Endometrium (tissue), 2 donors: ENCODE measurements around the gene ULBP2.
"Not testable (repeated sequence)": the region's sequence is repeated elsewhere in the genome, so short reads cannot be mapped to it uniquely, and the experiment has no call there.

Source experiments
- FAIRE-seq: peaks from 2 replicates; lab custom pipeline; 2012; peaks lifted over from hg19 to GRCh38; lab: Jason Lieb, UNC
- donor health status: control.
- donor health status: control.

The ULBP2 gene

DNA sequence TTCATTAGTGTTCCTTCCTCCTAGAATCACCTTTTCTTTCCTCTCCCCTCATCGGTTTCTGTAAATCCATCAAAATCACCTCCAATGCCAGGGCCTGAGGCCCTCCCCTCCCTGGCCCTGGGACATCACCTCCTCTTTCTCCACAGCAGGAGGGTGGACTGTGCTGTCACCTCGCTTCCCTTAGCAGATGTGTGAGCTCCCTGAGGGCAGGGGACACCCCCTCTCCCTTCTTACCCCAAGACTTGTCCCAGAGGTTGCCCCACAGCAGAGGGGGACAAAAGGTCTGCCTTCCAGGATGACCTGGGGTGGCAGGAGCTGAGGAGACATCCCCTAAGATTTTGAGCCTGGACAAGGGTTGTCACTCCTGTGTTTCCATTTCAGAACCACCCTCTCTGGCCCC, 27.8 kb downstream of the ULBP2 start:
- FAIRE-seq, result no peak

- not testable (repeated sequence) for FAIRE-seq
These were observed 32.6 kb downstream of the ULBP2 start for GRCh38 chr6:149974394-149974793.

DNA sequence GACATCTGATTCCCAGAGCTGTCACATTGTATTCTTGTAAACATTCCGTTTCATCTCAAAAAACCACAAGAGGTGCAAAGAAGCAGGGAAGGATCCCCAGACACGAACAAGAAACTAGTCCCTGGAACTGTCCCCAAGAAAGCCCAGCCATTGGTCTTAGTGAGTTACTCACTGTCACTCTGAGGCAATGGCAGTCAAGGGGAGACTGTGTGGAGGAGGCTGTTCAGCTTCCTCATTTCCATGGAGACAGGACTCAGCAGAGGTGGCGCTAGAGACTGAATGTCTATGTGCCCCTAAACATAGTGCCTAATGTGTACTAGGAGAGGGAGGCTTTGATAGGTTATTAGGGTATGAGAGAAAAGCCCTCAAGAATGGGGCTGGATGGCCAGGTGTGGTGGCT, 33.0 kb downstream of the ULBP2 start:
- FAIRE-seq, result no peak

- FAIRE-seq, result no peak
These were observed 33.6 kb downstream of the ULBP2 start for GRCh38 chr6:149975400-149975799.

GRCh38 chr6:149977221-149977620, 35.4 kb downstream of the ULBP2 start:
- no peak for FAIRE-seq

DNA sequence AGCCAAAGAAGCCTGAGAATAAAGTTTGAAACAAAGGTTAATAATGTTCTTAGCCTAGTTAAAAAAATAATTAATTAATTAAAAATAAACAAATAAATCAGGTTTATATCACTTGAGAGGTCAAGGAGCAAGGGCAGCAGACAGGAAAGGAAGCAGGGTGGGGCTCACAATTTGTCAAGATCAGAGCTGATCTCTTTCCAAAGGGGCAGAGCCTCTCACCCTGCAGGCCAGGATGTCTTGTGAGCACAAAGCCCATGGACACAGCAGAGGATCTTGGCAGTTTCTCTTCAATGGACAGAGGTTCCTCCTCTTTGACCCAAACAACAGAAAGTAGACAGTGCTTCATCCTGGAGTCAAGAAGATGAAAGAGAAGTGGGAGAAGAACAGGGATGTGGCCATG, 36.8 kb downstream of the ULBP2 start:
- FAIRE-seq, result no peak

DNA sequence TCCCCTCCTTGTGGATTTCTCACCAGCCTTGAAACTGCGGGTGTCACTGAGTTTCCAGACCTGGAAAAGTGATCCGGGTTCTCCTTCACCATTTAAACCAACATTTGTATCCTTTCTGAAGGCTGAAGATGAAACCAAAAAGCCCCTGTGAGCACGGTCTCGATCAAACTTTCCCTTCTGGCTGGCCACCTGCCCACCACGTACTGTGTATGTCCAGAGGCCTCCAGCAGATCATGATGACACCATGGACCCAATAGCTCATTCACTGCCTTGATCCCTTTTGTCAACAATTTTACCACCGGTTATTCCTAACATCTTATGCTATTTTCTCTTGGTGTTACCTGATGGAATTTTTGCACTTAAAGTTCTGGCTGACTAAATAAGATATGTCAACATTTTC, 37.5 kb downstream of the ULBP2 start:
- no peak for FAIRE-seq

DNA sequence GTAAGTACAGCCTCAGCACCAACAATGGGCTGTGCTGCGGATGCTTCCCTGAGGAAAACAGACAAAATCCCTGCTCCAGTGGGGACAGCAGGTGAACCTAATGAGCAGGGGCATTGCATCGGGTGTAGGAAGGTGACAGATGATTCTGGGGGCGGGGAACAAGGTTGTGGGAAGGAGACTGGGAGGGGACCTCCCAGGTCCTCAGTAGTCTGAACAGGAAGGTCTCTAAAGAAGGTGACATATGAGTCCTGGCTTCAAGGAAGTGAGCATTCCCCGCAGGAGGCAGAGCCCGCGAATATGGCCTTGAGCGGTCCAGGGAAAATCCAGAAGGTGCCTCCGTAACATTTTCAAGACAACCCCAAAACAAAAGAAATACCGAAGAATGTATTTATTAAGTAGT, 41.3 kb downstream of the ULBP2 start:
- FAIRE-seq, result no peak

DNA sequence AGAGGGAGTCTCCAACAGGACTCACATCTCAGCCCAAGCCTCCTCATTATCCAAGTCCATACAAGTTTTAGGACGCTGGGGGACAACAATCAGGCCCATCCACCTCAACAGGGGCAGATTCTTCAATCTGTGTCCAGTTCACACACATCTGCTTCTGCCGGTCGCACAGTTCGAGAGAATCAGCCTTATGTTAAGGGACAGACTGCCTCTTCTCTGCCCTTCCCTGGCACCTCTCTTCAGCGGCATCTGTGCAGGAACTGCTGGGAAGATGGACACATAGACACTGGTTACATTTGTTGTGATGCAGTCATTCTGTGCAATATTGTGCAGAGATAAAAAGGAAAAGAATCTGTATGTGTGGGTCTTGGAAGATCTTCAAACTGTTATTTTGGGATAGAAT, 43.0 kb downstream of the ULBP2 start:
- no peak for FAIRE-seq

DNA sequence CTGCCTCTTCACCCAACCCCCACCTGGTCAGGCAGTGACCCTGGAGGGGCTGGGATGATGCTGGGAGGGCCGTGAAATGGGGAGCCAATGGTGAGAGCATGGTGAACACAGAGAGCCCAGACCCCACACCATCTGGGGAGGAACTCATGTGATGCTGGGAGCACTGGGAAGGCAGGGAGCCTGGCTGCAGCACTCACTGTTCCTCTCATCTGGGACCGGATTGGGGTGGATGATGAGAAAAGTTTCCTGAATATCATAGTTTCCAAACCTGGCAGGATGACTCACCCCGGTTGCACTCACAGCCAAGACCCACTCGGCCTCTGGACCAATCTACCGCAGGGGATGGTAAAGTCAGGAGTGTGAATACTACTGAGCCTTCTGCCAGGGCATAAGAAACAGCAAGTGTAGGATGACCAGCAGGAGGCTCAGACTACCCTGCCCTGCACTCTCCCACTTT, 43.7 kb downstream of the ULBP2 start:
- FAIRE-seq, result no peak

DNA sequence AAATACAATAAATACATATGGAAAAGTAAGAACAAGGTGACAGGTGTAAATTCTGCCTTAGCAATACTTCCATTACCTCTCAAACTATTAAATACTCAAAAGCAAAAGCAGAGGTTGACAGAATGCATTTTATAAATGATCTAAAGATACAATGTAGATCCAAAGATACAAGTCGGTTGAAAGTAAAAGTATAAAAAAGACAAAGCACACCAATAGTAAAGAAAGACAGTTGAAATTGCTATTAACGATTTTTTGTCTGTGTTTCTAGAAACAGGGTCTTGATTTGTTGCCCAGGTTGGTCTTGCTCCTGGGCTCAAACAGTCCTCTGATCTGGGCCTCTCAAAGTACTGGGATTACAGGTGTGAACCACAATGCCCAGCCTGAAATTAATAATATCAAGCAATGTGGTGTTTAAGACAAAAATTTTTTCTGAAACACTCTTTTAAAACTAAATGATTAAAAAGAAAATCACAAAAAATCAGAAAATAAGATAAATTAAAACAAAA, 45.8 kb downstream of the ULBP2 start:
- no peak for FAIRE-seq

DNA sequence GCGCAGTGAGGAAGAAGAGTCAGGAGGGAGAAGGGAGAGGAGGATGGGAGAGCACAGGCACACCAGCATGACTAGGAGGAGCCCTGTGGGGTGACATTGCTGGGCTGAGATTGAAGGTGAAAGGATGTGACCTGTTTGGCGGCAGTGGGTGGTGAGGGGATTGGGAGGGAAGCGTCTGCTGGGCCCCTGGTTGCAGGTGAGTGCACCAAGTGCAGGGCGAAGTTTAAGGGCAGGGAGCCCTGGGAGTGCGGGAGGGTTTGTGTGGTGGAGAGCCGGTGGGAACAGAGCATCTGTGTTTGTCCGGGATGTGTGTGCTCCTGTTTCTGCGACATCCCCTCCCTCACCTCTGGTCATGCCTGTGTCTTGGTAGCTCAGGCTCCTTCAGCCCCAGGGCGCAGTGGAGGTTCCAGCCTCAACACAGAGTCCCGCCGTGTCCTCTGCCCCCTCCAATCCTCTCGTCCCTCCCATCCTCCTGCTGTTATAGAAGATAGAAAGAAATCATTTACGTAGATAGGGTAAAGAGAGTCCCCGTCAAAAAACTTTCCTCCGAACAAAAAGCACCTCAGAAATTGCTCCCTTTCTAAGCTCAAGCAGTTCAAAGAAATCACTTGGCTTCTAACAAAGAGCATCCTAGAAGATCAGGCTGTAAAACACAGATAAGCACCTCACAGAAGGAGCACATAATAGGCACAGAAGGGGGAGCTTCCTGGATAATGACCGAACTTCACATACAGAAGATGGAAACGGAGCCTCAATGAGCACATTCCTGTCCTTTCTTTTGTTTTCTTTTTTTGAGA, 46.9 kb downstream of the ULBP2 start:
- FAIRE-seq, result no peak

- no peak for FAIRE-seq
These were observed 48.4 kb downstream of the ULBP2 start for GRCh38 chr6:149990212-149990660.

DNA sequence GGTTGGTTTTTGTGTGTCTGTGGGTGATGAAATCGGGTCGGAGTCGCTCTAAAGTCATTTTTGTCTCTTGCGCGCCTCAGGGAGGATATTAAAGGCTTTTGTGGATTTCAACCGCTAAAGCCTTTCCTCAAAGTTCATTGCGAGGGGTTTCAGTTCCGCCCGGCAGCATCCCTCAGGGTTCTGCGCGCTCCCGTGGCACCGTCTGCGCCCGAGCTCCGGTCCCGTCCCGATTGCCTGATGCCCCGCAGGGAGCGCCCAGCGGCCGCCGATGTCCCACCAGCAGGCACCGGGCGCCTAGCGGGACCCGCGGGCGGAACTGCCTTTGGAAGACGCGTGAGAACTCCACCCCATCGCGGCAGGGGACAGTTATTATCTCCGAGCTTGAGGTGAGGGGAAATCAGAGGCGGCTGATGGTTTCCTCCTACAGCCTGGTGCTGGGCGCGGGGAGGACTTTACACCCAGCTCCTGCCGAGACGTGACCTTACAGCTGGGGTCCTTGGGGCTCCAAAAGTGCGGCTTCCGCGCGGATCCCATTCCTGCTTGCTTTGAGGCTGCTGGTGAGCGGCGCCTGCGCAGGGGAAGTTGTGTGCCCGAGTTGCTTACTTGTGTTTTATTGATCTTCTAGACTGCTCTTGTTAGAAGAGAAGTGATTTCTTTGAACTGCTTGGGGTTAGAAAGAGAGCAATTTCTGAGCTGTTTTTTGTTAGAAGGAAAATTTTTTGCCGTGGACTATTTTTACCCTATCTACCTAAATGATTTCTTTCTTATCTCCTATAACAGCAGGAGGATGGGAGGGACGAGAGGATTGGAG, 49.1 kb downstream of the ULBP2 start:
- FAIRE-seq, result no peak

GRCh38 chr6:149991472-149991795, 49.6 kb downstream of the ULBP2 start:
- FAIRE-seq, result not testable (repeated sequence)

GRCh38 chr6:149991838-149992237, 50.0 kb downstream of the ULBP2 start:
- no peak for FAIRE-seq

DNA sequence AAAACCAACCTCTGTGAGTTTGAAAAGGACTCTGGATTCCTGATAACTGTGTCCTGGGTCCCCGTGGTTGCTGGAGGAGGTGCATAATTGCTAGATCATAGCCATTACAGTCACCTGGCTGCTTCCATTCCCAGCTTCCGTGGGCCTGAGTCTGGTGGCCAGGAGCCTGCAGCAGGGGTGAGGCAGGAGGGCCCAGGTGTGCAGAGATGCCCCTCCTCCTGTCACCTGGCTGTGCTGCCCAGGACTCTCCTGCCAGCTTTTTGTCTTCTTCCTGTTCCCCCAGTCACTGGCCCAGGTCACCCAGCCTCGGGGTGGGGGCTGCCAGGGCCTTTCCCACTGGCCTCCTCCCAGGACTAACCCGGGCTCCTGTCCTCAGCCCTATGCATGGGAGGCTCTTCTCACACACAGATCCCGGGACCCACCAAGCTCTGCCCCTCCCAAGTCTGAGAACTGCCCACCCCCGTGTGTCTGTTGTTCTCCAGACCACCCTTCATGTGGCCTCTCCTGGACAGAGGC, 53.5 kb downstream of the ULBP2 start:
- no peak for FAIRE-seq

- FAIRE-seq, result no peak
These were observed 54.2 kb downstream of the ULBP2 start for GRCh38 chr6:149995971-149996370.
